ENCODE data around the gene KAT2B. TPM values are rescaled to one million over a fixed set of nuclear protein-coding genes. Genes with fewer than 3 reads are reported as not detected.

The KAT2B gene
- total and polyA plus RNA-seq, 2 of the 13 experiments (the other 11 are each of a cell fraction or from before 2014, with no cell fraction given): 0.97 to 1.7 TPM

GRCh38 chr3:20097015-20097414, 56.8 kb downstream of the KAT2B start (continued):
- TF ChIP-seq ZNF761 (CRISPR knock-in tag; conservative IDR thresholded peaks at IDR 0.05): no peak

- H3K9ac ChIP-seq (ENCODE audit: insufficient read depth, low read depth, low read length): no peak overlapping the region
- H3K4me1 ChIP-seq (ENCODE audit: insufficient read depth, low read length): no peaks in the 10 kb centered on the region
- H3K4me3 ChIP-seq (replicated peaks in 1 of 3; ENCODE audit: insufficient read depth in 1 of 3, low read depth in 2 of 3, low read length in 3 of 3): no peak overlapping the region
- POLR2A ChIA-PET: no interaction called here
- no peak overlapping the region for H3K4me2 ChIP-seq (ENCODE audit: low read depth, low read length)
- H3K36me3 ChIP-seq (replicated peaks in 1 of 2; ENCODE audit: control insufficient read depth in 1 of 2, insufficient read depth in 2 of 2, low read length in 2 of 2): no peaks in the 10 kb centered on the region
- no peaks in the 10 kb centered on the region for H3K9me3 ChIP-seq (ENCODE audit: low read length)
- no peaks in the 10 kb centered on the region for H3K79me2 ChIP-seq (ENCODE audit: insufficient read depth, low read length)
- no peak for FAIRE-seq
- no peak for DNase-seq (ENCODE audit: low spot score)
- no peaks in the 10 kb centered on the region for H4K20me1 ChIP-seq (ENCODE audit: insufficient read depth, low read length)
- CTCF ChIA-PET (ENCODE audit: low intra/inter-chr PET ratio, low total read pairs): no interaction called here
- no peak overlapping the region for H3K27ac ChIP-seq (ENCODE audit: extremely low read length, insufficient read depth, low read length)
- no peak for TF ChIP-seq ZNF558 (CRISPR knock-in tag; IDR thresholded peaks at IDR 0.05; ENCODE audit: borderline replicate concordance)
- TF ChIP-seq ZHX1 (CRISPR knock-in tag; IDR thresholded peaks at IDR 0.05; ENCODE audit: low read depth): no peak
- TF ChIP-seq ZBTB20 (CRISPR knock-in tag; IDR thresholded peaks at IDR 0.05; ENCODE audit: borderline replicate concordance, low read depth): no peak
- TF ChIP-seq SP4 (CRISPR knock-in tag; IDR thresholded peaks at IDR 0.05): no peak
- TF ChIP-seq NR2F1 (CRISPR knock-in tag; IDR thresholded peaks at IDR 0.05): no peak
- TF ChIP-seq ZNF556 (CRISPR knock-in tag; IDR thresholded peaks at IDR 0.05; ENCODE audit: borderline replicate concordance): no peak
- no peak for TF ChIP-seq MAX (IDR thresholded peaks at IDR 0.05)
- TF ChIP-seq ZUFSP (CRISPR knock-in tag; IDR thresholded peaks at IDR 0.05; ENCODE audit: borderline replicate concordance): no peak
- no peak for TF ChIP-seq MBD4 (IDR thresholded peaks at IDR 0.05; ENCODE audit: borderline replicate concordance, low read length)
- no peak for TF ChIP-seq KLF6 (CRISPR knock-in tag; IDR thresholded peaks at IDR 0.05)
- TF ChIP-seq HNF4A (CRISPR knock-in tag; IDR thresholded peaks at IDR 0.05): no peak
- no peak for TF ChIP-seq ZNF530 (CRISPR knock-in tag; IDR thresholded peaks at IDR 0.05; ENCODE audit: low read depth)
- no peak for TF ChIP-seq ZSCAN31 (CRISPR knock-in tag; IDR thresholded peaks at IDR 0.05; ENCODE audit: low read depth)
- TF ChIP-seq NCOA2 (CRISPR knock-in tag; IDR thresholded peaks at IDR 0.05): no peak
- TF ChIP-seq ZNF597 (CRISPR knock-in tag; IDR thresholded peaks at IDR 0.05): no peak
- TF ChIP-seq ZFP82 (CRISPR knock-in tag; IDR thresholded peaks at IDR 0.05; ENCODE audit: borderline replicate concordance): no peak
- no peak for TF ChIP-seq ZNF468 (CRISPR knock-in tag; IDR thresholded peaks at IDR 0.05)
- no peak for TF ChIP-seq ZNF12 (CRISPR knock-in tag; IDR thresholded peaks at IDR 0.05)
- no peak for TF ChIP-seq SAFB2 (CRISPR knock-in tag; IDR thresholded peaks at IDR 0.05; ENCODE audit: borderline replicate concordance, low read depth)
- no peak overlapping the region for H2AFZ ChIP-seq (ENCODE audit: low read length)
- no peaks in the 10 kb centered on the region for H3K27me3 ChIP-seq (ENCODE audit: control insufficient read depth in 1 of 2, insufficient read depth in 2 of 2, low read length in 2 of 2)
- intact Hi-C loops (cut with micrococcal nuclease; ENCODE audit: unreplicated experiment) (no loop called here), in situ Hi-C loops (cut with HindIII; ENCODE audit: extremely low pct_ligation_motif_present, low pct_unique_long_range_greater_than_20kb) (no loop called here)
- no peak for ATAC-seq
- 66% methylated on average over 6 of the region's 6 CpGs for WGBS (ENCODE audit: low lambda C conversion rate)
- BruUV-seq (replicated peaks): no TSS peak
Measured at GRCh38 chr3:20099060-20099459, 58.8 kb downstream of the KAT2B start.
